ENCODE data around the gene GPNMB.

The GPNMB gene

DNA sequence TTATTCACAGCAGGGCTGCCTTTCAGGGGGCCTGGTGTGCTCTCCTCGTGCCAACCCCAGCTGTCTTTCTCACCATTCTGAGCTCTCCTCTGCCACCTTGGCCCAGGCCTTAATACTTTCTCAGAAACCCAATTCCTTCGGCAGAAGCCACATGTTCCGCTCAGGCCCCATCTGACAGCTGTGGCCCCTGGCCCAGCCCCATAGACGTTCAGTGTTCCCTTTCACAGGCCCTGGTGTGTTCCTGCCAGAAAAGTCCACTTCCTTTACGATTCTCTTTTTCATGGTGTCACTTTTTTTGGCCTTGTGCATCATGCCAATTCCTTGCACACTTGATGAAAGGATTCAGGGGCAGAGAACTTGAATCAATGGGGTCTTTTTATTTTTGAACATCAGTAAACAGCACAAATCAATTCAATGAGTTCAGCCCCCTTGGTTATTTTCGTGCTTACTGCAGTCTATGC lies 15.9 kb upstream of the GPNMB start:
- no peak for DNase-seq (ENCODE audit: low spot score)

DNA sequence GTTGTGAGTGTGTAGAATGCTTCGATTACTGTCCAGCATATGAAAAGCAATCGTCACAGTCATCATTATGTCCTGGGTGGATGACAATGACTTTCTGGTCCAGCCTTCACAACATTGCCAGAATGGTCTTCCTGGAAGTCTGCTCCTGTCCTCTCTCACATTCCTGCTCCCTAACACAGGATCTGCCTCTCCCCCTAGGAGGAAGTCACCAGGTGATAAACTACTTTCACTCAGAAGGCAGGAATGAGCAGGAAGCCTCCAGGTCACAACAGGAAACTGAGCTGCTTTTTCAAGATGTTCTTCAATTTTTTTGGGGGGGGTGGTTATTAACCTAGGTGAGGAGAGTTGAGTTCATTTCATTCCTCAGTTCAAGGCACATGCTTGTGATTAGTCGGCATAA lies 13.6 kb upstream of the GPNMB start:
- DNase-seq (ENCODE audit: low spot score), result no peak

DNA sequence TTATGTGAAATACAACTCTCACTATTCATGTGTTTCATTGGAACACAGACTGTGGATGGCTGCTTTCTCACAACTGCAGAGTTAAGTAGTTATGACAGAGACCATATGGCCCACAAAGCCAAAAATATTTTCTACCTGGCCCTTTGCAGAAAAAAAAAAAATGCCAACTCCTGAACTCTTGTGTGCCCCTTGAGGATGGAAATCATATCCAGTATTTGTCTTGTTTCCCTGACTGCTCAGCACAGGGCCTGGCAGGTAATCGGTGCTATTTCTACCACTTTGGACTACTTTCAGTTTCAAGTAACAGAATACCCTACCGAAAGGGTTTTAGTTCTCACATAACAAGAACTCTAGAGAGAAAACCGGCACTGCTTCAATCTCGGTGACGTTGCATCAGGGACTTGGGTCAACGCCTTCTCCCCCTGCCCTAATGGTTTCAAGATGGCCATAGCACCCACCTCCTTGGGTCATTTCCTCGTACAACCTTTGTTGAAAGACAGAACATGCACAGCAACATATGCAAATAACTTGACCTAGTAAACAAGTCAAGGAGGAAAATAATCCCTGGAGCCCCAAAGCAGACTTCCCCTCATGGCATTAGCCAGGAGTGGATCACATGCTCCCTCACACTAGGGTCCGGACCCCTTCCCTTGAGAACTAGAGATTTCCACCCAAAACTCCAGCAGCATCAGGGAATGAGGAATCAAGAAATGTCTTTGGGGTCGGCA lies 11.8 kb upstream of the GPNMB start:
- no peak for DNase-seq (ENCODE audit: low spot score)

DNA sequence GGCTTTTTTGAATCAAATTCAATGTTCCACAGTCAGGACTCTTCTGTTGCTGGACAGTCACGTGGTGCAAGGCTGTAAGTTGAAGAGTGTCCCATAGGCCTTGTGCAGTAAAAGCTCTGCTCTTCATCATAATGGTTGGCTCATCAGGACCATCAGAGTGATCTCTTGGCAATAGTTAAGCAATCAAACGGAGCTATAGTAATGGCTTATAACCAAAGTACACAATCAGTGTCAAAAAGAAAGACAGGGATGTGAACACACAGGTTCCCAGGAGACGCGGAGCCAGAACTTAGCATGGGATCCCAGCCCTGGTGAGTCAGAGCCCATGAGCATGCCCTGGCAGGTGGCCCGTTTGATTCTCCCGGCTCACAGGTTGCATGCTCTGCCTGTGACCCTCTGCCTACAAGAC lies 10.8 kb upstream of the GPNMB start:
- DNase-seq (ENCODE audit: low spot score), result no peak

DNA sequence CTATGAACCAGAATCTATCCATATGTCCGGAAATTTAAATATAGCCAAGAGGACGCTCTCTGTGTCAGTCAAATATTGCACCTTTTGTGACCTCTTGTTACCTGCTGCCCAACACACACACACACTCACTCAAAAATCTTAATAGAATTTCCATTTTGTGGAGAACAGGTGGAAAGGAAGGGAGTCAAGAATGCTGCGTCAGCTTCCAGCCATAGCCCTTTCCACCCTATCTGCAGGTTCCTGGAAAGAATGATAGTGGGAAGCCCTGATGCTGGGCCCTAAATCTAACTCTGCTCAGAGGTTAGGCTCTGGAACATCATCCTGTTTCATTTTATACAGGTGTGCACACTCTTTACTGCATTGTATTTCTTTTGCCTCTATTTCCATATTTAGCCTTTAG lies 9.6 kb upstream of the GPNMB start:
- DNase-seq (ENCODE audit: low spot score), result no peak

DNA sequence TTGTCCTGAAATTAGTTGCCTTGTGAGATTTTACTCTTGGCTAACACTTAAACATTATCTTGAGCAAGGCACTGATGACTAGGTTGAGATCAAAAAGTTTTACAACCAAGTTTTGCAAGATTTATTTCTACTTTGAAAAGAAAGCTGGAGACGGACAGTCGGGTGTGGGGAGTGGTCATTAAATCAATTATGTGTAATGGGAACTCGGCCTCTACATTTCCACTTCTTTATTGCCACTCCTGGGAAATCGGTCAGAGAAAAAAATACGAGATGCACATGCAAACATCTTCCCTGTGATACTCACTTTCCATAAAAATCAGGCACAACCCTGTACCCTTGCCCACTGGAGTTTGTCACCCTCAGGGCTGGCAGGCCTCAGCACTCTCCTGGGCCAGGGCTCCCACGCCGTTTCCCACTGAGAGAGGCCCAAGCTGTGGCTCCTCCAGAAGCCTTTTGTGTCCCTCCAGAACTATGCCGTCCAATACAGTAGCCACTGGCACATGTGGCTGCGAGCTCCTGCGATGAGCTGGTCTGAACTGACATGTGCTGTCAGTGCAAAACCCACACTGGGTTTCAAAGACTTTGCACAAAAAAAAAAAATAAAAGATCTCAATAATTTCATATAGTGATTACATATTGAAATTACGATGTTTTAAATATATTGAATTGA lies 7.5 kb upstream of the GPNMB start:
- no peak for DNase-seq (ENCODE audit: low spot score)

DNA sequence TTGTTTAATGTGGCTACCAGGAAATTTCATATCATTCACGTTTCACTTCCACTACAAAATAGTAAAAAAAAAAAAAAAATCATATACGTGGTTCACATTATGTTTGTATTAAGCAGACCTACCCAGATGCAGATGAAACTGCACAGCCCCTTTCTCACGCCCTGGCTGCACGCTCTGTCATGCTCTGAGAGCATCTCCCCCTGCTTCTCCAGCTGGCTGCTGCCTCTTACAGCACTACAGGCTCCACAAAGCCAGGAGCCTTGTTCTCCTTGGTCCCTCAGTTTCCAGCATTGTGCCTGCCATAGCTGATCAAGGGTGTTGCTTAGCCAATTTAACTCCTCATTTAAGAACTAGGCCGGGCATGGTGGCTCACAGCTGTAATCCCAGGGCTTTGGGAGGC lies 6.9 kb upstream of the GPNMB start:
- DNase-seq (ENCODE audit: low spot score), result no peak

DNA sequence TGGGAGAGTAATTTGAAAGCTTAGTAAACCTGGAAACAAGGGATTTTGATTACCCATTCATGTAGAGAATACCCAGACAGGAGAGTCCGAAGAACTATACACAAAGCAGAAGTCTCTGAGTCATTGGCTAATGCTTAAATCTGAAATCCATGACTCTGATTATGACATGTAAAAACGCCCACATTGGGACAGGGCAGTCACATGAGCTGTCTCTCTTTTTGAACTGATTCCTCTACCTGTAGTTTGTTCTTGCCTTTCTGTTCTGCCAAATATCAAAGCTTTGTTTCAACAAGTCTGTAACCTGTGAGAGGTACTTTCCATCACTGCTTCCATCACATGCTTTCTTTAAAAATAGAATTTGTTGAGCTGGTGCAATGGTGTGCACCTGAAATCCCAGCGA lies 4.3 kb upstream of the GPNMB start:
- DNase-seq (ENCODE audit: low spot score), result peak; percentile 32

DNA sequence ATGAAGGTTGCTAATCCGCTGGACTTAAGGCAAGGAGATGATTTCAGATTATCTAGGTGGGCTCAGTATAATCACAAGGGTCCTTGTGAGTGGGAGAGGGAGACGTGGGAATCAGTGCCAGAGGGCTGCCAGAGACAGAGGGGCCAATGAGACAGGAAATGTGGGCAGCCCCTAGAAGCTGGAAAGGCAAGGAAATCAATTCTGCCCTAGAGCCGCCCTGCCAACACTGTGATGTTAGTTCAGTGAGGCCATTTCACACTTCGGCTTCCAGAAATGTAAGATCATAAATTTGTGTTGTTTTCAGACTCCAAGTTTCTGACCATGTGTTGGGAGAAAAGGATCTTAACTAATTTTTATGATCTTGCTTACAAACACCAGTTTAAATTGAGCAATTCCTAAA lies 3.6 kb upstream of the GPNMB start:
- no peak for DNase-seq (ENCODE audit: low spot score)

DNA sequence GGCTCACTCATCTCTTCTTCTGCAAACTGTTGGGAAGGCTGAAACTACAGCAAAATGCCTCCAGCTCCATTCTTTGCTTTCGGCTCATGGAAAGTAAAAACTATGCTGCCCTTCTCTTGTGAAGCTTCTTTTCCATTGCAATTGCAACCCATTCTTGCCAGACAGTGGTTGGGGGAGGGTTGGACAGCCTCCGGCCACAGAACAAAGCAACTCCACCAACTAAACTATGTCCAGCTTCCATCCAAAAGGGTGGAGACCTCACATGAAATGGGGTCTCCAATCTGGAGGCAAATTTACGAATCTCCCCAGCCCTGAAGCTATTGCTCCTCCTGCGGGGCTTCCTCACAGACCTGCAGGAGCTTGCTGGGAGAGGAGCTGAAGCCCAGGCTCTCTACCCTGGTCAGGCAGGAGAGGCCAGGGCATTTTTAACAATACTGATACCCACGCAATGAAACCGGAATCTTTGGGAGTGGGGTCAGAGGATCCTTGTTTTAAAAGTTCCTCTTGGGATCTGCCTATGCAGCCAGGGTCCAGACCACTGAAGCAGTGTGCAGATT lies 549 bp downstream of the GPNMB start:
- DNase-seq (ENCODE audit: low spot score), result no peak

DNA sequence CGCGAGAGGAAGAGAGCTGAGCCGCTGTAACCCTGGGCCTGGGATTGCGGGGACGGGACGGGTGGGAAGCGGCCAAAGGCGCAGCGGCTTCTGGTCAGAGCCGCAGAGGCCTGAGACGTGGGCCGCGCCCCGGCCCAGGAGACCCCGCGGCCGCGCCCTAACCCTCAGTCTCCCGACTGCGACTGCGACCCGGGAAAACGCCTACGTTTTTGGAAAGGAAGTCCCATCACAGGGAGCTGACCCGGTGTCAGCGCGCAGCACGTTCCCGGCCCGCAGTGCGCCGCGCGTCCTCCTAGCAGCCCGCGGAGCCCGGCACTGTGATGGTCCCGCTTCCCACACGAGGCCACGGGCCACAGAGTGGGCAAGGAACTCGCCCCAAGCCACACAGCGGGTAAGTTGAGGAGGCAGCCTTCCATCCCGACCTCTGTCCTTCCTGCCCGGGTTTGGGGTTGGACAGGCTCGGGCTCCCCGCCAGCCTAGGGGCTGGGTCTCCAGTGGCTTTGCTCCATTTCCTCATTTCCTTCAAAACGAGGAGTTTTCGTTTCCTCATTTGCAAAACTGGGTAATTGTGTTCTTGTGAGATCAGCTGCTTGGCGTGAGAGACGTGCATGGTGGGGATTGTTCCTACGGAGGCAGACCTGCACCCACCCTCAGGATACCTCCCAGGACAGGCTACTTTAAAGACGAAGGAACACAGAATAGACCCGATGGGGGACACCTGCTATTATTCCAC lies 1.2 kb downstream of the GPNMB start:
- DNase-seq (ENCODE audit: low spot score), result no peak

DNA sequence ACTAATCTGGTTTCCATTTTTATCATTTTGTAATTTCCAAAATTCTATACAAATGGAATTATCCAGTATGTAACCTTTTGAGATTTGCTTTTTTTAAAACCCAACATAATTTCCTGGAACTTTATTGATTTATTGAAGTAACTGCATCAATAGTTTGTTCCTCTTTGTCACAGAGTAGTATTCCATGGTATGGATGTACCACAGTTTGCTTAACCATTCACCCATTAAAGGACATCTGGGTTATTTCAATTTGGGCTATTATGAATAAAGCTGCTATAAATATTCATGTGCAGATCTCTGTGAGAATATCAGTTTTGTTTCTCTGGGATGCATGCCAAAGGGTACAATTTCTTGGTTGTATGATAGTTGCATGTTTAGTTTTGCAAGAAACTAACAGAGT lies 2.9 kb downstream of the GPNMB start:
- no peak for DNase-seq (ENCODE audit: low spot score)

DNA sequence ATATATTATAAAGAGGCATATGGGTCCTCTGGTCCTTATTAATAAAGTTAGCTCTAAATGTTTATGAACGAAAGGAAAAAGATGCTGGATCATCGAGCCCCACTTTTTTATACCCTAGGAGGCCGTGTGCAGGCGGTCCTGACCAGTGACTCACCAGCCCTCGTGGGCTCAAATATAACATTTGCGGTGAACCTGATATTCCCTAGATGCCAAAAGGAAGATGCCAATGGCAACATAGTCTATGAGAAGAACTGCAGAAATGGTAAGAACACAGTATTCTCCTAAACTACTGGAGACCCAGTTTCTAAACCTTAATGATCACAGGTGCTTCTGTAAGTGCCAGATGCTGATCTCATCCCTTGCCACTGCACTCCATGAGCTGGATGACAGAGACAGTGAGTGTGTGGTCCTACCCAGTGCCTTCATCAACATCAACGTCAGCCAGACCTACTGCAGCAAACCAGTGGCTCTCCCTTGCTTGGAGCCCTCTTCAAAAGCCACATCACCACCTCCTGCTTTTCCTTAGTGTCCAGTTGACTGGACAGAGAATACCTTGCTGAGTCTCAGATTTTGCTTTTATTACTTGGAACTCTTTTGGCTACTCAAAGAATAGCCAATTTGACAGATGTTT lies 7.6 kb downstream of the GPNMB start:
- DNase-seq (ENCODE audit: low spot score), result no peak

DNA sequence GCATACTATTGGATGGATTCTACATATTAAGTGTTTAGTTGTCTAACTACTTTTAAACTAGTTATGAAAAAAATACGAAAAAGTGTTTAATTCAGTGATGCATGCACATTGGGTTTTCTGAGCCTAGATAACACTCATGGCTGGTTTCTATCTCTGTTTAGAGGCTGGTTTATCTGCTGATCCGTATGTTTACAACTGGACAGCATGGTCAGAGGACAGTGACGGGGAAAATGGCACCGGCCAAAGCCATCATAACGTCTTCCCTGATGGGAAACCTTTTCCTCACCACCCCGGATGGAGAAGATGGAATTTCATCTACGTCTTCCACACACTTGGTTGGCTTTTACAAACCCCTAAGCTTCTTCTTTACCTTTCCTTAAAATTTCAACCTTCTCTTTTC lies 10.2 kb downstream of the GPNMB start:
- DNase-seq (ENCODE audit: low spot score), result no peak

DNA sequence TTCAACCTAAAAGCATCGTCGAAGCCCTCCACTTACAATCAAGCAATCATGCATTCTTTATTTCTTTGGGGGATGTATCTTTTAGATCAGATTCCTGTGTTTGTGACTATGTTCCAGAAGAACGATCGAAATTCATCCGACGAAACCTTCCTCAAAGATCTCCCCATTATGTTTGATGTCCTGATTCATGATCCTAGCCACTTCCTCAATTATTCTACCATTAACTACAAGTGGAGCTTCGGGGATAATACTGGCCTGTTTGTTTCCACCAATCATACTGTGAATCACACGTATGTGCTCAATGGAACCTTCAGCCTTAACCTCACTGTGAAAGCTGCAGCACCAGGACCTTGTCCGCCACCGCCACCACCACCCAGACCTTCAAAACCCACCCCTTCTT lies 13.8 kb downstream of the GPNMB start:
- DNase-seq (ENCODE audit: low spot score), result no peak

DNA sequence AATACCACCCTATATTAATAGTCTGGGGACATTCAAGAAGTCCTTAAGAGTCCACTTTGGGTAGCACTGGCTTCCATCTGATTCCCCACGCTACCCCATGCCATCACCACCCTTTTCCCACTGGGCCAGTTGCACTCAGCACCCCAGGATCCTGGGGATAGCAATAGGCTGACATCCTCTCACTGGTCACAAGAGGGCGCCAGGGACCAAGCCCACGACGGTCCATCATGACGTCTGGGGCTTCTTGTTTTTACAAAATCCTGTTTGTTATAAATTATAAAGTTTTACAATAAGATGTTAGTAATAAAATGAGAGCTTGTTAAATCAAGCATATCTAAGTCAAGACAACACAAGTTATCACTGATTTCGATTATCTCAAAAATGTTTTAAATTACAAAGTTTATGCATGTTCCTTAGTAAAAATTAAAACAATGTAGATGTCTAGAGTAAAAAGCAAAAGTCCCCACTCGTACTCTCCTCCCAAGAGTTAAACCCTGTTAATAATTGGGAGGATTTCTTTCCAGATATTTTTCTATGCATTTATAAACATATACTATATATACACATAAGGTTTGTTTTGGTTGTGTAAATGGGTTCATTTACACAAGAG lies 15.4 kb downstream of the GPNMB start:
- peak; percentile 81 for DNase-seq (ENCODE audit: low spot score)

DNA sequence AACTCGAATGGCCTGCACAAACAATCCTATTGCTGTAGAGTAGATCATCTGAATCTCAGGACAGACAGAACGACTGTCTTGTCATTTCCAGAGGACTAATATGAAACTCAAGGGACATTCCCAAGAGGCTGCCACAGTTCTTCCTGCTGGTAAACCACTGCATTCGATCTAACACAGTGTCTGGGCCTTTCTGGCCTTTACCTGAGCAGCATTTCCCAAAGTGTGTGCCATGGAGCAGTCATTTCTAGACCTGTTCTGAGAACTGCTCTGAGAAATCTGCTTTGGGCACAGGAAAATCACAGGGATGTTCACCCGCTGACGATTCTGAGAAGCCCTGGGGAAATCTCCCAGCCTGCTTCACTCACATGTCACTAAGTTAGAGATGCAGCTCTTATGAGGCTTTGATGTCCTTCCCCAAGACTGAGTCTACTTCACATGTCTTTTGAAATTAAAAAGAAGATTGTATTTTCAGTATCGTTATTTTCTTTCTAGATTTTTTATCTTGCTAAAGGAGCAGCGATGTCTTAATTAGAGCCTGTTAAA lies 18.4 kb downstream of the GPNMB start:
- no peak for DNase-seq (ENCODE audit: low spot score)

DNA sequence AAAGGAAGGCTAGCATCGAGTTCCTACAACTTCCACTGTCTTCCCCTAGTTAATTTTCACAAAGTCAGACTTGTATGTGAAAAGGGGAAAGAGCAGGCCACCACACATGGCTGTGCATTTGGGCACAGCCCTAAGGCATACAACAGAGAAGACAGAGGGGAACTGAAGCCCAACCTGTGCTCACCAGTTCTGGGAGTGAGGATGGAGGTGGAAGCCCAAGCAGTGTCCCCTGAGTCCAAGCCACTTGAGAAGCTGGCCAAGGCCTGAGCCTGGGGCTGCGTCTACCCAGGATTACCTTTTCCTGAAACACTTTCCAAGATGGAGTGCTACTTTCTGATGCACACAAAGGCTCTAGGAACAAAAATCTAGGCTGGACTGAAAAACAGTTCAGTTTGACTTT lies 20.3 kb downstream of the GPNMB start:
- no peak for DNase-seq (ENCODE audit: low spot score)

DNA sequence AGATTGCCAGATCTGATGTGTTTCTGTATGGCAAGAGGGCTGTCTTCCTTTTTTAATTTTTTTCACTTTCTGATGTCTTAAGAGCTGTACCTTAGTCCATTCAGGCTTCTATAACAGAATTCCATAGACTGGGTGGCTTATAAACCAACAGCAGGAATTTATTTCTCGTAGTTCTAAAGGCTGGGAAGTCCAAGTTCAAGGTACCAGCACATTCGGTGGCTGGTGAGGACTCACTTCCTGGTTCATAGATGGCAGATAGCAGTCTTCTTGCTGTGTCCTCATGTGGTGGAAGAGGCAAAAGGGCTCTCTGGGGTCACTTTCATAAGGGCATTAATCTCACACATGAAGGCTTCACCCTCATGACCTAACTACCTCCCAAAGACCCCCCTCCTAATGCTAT lies 20.8 kb downstream of the GPNMB start:
- DNase-seq (ENCODE audit: low spot score), result no peak

DNA sequence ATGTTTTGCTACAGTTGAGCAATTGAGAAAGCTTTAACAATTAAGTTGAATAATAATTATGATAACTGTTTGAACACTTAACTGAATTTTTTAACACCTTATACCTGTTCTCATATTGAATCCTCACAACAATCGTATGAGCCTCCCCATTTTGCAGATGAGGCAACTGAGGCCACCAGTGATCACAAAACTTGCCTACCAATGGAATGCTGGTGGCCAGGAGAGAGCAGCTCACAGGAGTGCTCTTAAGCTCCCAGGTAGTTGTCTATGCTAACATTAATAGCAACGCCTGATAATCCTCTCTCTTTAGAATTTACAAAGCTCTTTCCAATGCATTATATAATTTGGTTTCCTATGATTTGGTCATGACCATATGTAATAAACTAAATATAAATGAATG lies 21.6 kb downstream of the GPNMB start:
- DNase-seq (ENCODE audit: low spot score), result no peak

DNA sequence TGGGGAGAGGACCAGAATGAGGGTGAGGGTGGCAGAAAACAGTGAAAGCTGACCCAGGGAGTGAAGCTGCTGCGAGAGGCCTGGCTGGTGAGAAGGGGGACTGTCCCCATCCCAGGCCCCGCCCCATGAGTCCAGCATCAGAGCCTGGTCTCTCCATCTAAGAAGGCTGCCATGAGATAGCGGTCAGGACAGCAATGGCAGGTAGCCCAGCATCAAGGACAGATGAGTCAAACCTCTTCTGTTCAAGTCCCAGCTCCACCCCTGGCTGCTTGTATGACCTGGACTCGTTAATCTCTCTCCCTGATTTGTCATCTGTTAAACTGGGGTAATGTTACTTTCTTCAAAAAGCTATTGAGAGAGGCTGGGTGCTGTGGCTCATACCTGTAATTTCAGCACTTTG lies 22.2 kb downstream of the GPNMB start:
- DNase-seq (ENCODE audit: low spot score), result no peak

DNA sequence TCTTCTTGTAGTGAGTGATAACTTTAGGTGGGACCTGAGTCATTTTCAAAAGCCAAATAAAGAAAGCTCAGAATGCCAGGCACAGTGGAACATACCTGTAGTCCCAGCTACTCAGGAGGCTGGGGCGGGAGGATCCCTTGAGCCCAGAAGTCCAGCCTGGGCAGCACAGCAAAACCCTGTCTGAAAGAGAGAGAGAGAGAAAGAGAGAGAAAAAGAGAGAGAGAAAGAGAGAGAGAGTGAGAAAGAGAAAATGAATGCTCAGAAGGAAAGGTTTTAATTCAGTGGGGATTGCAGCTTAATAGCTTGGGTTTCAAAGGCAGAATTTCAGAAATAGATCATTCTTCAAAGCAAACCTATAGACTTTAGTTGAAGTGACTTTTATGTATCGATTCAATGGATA lies 25.7 kb downstream of the GPNMB start:
- DNase-seq (ENCODE audit: low spot score), result no peak

Data from RKO (cell line).